HG03045 (cell line): Measurements from ENCODE around the gene TGFB2.

Experiments
- ATAC-seq: cut with Tn5 transposase; IDR thresholded peaks from one replicate; pipeline ENCODE4 v1.9.1; 2021; ENCODE audit warnings: mild to moderate bottlenecking, moderate library complexity; ENCODE audit not compliant: unreplicated experiment

TGFB2 gene

DNA sequence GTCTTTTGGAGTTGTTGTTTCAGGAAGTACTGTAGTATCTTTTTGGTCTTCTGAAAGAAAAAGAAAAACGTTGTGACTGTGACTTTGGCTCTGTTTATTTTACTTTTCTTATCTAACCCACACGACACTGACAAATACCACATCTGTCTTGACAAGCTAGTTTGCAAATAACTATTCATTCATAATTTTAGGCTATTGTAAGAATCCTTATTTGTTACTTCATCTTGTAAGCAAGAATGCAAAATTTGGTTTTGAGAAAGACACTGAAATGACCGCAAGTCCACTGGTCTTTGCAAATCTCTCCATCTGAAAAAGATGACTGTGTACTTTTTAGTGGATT is 12.7 kb downstream of the TGFB2 start:
- no peak for ATAC-seq

GRCh38 chr1:218361298-218362065 is 16.3 kb downstream of the TGFB2 start:
- no peak for ATAC-seq

DNA sequence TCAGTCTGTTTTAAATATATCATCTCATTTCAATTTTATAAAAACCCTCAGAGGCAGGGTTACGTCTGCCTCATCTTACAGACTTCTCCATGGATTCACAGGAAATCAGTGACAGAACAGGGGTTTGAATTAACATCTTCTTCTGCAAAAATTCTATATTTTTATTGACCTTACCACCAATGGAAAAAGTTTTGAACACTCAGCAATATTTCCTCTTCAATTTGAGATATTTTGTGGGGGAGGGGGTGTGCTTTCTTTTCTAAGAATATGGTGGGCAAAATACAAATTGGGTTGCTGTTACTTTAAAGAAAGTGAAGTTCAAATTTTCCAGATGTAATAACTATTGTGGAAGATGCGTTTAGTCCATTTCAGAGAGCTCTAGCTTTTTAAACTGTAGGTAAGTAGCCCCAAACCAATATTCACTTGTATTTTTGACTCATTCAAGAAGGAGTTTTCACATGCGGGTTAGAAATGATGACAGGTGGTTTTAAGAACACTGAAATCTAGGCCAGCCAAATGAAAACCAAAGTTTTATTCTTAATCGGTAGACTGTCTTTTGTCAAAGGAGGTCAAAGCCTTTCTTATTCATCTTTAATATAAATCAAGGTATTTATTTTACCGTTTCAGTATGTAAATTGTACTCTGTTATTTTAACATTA is 17.4 kb downstream of the TGFB2 start:
- ATAC-seq: no peak

GRCh38 chr1:218363141-218363540 is 18.0 kb downstream of the TGFB2 start:
- no peak for ATAC-seq

DNA sequence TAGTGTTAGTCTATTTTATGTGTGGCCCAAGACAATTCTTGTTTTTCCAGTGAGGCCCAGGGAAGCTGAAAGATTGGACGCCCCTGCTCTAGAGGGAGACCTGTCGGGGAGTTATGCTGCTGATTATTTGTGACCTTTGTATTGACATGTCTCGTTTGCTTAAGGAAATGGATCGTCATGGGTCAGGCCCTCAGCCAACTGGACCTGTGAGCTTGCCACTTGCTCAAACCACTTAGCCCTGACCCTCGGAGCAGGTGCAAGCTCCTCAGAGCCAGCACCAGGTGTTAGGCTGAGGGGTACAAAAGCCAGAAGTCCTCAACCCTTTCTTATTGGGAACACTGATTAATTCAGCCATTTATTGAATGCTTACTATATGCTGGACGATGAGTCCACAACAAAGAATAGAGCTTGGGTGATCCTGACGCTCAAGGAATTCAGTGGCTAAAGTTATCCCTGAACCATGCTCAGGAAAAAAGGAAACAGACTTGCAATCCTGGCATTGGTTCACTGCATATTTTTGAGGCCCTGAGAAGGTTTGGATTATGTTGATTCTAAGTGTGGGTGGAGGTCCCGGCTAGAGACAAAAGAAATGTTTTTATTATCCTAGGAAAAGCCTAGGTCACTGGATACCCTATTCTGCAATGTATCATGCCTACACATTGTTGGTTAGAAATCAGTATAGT is 19.0 kb downstream of the TGFB2 start:
- ATAC-seq: no peak

GRCh38 chr1:218365226-218365999 is 20.3 kb downstream of the TGFB2 start:
- no peak for ATAC-seq

DNA sequence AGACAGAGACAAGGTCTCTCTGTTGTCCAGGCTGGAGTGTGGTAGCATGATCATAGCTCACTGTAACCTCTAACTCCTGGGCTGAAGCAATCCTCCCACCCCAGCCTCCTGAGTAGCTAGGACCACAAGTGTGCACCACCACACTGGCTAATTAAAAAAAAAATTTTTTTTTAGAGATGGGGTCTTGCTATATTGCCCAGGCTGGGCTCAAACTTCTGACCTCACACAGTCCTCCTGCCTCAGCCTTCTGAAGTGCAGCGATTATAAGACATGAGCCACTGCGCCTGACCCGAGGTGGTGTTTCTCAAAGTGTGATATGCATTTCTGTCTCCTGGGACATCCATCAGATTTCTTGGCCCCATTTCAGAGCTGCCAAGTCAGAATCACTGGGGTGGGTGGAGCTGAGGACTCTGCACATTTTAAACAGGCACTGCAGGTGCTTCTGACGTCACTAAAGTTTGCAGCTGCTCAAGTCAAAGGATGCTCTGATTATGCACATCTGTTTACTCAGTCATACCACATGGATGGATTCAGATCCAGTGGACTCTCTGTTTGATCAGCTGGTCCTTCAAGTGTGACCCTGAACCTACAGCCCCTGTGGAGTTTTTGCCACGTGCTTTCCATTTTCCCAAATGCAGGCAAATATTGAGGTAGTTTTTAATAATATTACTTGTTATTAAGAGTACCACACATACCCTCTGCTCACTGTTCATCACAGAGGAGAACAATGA is 21.4 kb downstream of the TGFB2 start:
- no peak for ATAC-seq

- no peak for ATAC-seq
Observed at GRCh38 chr1:218367118-218367517, 22.0 kb downstream of the TGFB2 start.

- no peak for ATAC-seq
Observed at GRCh38 chr1:218368686-218369085, 23.6 kb downstream of the TGFB2 start.

DNA sequence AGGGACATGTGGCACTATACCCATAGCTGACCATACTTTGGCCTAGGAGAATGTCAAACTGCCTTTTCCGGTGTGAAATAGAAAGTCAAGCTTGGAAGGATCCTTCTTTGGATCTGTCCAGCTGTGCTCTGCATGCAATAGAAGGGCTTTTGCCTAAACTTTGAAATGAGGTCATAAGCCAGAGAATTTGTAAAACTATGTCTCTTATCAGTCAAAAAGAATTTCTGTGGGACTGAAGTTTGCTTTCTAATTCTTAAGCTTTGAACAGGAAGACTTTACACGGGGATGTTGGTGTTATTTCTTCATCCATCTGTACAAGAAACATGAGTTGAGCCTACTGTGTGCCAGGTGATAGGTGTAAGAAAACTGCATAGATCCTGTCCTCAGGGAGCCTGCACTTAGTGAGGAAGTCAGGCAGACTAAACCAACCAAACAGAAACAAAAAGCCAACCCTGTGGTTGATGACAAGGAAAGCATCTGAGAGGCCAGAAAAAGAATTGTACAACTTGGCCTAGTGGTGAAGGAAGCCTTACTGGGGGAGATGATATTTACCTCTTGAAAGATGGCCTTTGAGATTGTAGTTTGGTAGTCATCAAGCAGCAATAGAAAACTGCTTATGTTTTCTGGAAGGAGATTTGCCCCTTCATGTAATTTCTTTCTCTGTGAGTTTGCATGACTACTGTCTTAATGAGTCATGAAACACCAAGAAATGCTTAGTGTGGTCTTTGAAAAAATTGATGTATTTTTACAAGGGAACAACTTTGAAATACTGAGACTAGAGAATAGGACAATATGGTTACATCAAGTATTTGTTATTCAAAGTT is 24.8 kb downstream of the TGFB2 start:
- ATAC-seq: no peak

DNA sequence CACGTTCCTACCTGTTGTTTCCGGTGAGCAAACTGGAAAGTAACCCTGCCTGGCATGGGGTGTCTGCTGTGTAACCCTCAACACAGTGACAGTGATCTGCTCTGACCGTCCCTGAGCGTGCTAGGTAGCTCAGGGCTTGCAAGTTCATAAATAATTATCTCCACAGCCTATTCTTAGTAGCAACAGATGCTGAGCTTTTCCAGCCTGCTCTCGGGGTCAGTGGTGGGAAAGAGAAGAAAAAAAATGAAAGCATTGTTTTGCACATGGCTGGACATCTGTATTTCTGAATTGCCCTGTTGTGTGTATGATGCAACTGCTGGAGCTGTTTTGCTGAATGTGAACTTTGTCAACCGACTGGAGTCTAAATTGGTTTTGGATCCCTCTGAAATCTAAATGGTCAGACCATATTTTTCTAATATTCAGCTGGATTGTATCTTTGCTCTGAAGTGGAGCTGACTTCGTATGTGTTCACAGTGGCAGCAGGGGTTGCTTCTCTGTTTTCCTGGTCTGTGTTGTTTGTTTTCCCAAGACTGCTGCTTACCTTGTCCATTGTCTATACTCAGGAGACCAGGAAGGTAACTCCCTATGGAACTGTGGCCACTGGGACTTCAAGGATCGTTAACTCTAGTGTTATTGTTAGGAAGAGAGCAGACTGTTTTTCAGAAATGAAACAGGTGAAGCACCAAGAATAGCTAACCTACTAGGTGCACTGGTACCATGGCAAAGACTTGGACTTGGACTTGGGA is 27.0 kb downstream of the TGFB2 start:
- no peak for ATAC-seq

DNA sequence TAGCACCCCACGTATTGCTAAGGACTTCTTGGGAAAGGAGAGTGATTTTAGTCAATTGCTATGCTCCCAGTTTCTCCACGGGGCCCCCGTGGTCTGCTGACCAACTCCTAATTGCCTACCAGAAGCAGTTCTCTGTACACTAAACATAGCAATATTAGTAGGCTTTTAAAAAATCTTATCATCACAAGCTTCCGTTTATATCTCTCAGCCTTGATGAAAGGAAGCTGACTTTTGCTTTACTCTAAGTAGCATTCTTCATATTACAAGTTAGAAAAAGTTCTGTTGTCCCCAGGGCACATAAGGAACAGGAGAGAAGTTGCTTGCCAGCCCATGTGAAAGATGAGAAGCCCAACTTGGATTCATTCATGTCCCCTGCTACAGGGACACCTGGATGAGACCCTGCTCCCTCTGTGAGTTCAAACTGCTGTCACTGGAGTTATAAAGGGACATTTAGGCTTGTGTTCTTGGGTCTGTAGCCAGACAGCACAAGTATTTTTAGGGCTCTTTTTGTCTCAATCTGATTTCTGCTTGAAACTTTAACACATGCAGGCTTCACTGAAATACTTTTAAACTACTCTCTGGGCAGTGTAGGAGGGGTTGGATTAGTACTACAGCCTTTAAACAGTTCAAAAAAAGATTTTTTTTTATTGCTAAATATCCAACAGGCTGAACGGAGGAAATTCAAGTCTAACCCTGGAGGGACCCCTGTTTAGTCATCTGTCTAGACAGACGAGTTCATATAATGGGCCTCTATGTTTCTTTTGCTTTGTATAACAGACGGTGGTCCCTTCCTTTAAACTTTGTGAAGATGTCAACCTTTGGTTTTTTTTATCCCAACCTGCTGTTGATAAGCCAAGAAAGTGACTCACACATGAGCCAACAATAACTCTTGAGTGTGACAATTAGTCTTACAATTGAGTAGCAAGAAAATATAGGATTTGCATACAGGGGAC is 29.5 kb downstream of the TGFB2 start:
- ATAC-seq: no peak

DNA sequence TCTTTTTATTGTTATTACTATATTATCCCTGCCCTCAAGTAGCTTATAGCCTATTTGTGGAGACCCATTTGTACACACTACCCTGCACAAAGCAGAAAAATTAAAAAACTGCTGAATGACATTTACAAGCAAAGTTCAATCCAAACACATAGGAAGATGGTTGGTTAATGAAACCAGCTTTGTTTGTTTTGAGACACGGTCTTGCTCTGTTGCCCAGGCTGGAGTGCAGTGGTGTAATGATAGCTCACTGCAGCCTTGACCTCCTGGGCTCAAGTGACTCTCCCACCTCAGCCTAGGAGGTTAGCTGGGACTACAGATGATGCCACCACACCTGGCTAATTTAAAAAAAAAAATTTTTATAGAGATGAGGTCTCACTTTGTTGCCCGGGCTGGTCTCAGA is 31.6 kb downstream of the TGFB2 start:
- ATAC-seq: peak; percentile 15

GRCh38 chr1:218377143-218377660 is 32.1 kb downstream of the TGFB2 start:
- ATAC-seq: peak; percentile 80

GRCh38 chr1:218380125-218380977 is 35.2 kb downstream of the TGFB2 start:
- ATAC-seq: no peak

- ATAC-seq: no peak
Observed at GRCh38 chr1:218382261-218382660, 37.1 kb downstream of the TGFB2 start.

GRCh38 chr1:218383051-218383450 is 37.9 kb downstream of the TGFB2 start:
- ATAC-seq: no peak
